IMR-90 (cell line): ENCODE data around the gene FMO5. TPM values are rescaled to one million over a fixed set of nuclear protein-coding genes. Genes with fewer than 3 reads are reported as not detected.

Experiments
- ATAC-seq: fragments of 200-7000 bp; cut with Tn5 transposase; 2 replicates; pipeline ENCODE4 v1.9.1; 2020; ENCODE audit warnings: low read depth, mild to moderate bottlenecking, moderate library complexity
- BruUV-seq: library from RNA; stranded (reverse); fragments of 400-500 nt; replicated peaks from 2 replicates; lab custom pipeline; 2021; lab: Mats Ljungman, UMichigan
- CTCF ChIA-PET: fragments of 300-600 bp; formaldehyde crosslinking; extraction: SDS; loops from one replicate; lab custom pipeline; 2021; ENCODE audit warnings: antibody characterized with exemption; lab: Yijun Ruan, JAX
- POLR2A ChIA-PET: fragments of 300-600 bp; sonication (Branson Sonifier 250); formaldehyde crosslinking; loops from one replicate; lab custom pipeline; 2022; ENCODE audit warnings: antibody characterized with exemption; ENCODE audit not compliant: unreplicated experiment; lab: Charles Lee
- DNase-seq: peaks from one replicate; pipeline ENCODE4 v3.0.0; 2013
- H2AFZ ChIP-seq: replicated peaks from 2 replicates; pipeline ENCODE3; 2013; ENCODE audit warnings: low read length, mild to moderate bottlenecking; ENCODE audit not compliant: poor library complexity
- H2AK5ac ChIP-seq: 2 replicates; pipeline ENCODE4 v1.6.1; 2013; ENCODE audit warnings: low read depth, low read length, inconsistent platforms
- H2AK9ac ChIP-seq: replicated peaks from 2 replicates; pipeline ENCODE3; 2013; ENCODE audit warnings: mild to moderate bottlenecking, low read depth, low read length, moderate library complexity; ENCODE audit not compliant: poor library complexity
- H2BK120ac ChIP-seq: 2 replicates; pipeline ENCODE4 v1.6.1; 2013; ENCODE audit warnings: low read depth, low read length, inconsistent platforms
- H2BK15ac ChIP-seq: 3 replicates; pipeline ENCODE4 v1.6.1; 2013; ENCODE audit warnings: low read depth, low read length, inconsistent platforms
- H2BK20ac ChIP-seq: 2 replicates; pipeline ENCODE4 v1.6.1; 2013; ENCODE audit warnings: low read depth, mild to moderate bottlenecking, inconsistent platforms, low read length, moderate library complexity
- H2BK5ac ChIP-seq: 2 replicates; pipeline ENCODE4 v1.6.1; 2013; ENCODE audit warnings: mild to moderate bottlenecking, low read depth, low read length, inconsistent platforms; ENCODE audit not compliant: poor library complexity, severe bottlenecking
- H3K14ac ChIP-seq: replicated peaks from 2 replicates; pipeline ENCODE4 v1.6.1; 2013; ENCODE audit warnings: low read depth, low read length, inconsistent platforms
- H3K18ac ChIP-seq: 2 replicates; pipeline ENCODE4 v1.6.1; 2013; ENCODE audit warnings: low read depth, low read length, control low read depth
- H3K23ac ChIP-seq: 2 replicates; pipeline ENCODE4 v1.6.1; 2013; ENCODE audit warnings: low read depth, low read length, inconsistent platforms
- H3K27ac ChIP-seq: 2 replicates; pipeline ENCODE4 v1.5.1; 2013; ENCODE audit warnings: mild to moderate bottlenecking, control low read depth, low read length; ENCODE audit not compliant: insufficient read depth
- H3K27me3 ChIP-seq: 2 replicates; pipeline ENCODE4 v1.6.1; 2013; ENCODE audit warnings: low read length; ENCODE audit not compliant: control insufficient read depth, insufficient read depth
- H3K36me3 ChIP-seq: 2 replicates; pipeline ENCODE4 v1.6.1; 2013; ENCODE audit warnings: low read length, mixed read lengths; ENCODE audit not compliant: control insufficient read depth, insufficient read depth
- H3K4ac ChIP-seq: 2 replicates; pipeline ENCODE4 v1.6.1; 2013; ENCODE audit warnings: low read depth, low read length, inconsistent platforms
- H3K4me1 ChIP-seq: 2 replicates; pipeline ENCODE4 v1.6.1; 2013; ENCODE audit warnings: low read length, mixed read lengths; ENCODE audit not compliant: control insufficient read depth, insufficient read depth
- H3K4me2 ChIP-seq: 2 replicates; pipeline ENCODE4 v1.6.1; 2013; ENCODE audit warnings: low read depth, mild to moderate bottlenecking, control low read depth, low read length, moderate library complexity
- H3K4me3 ChIP-seq: 2 replicates; pipeline ENCODE4 v1.5.1; 2013; ENCODE audit warnings: low read depth, mild to moderate bottlenecking, control low read depth, low read length, moderate library complexity; ENCODE audit not compliant: insufficient read depth
- H3K56ac ChIP-seq: 2 replicates; pipeline ENCODE4 v1.6.1; 2013; ENCODE audit warnings: low read length, inconsistent platforms; ENCODE audit not compliant: insufficient read depth; ENCODE audit errors: extremely low read depth
- H3K79me1 ChIP-seq, 2 experiments: 2 replicates each; pipeline ENCODE4 v1.6.1; 2013; ENCODE audit warnings: low read length in 2 of 2, inconsistent platforms in 1 of 2, low read depth in 1 of 2
- H3K9ac ChIP-seq: 2 replicates; pipeline ENCODE4 v1.6.1; 2013; ENCODE audit warnings: low read depth, low read length, control low read depth
- H3K9me1 ChIP-seq: 2 replicates; pipeline ENCODE4 v1.6.1; 2013; ENCODE audit warnings: low read length, inconsistent platforms; ENCODE audit not compliant: insufficient read depth
- H3K9me3 ChIP-seq: 2 replicates; pipeline ENCODE4 v1.6.1; 2013; ENCODE audit warnings: low read length; ENCODE audit not compliant: control insufficient read depth, insufficient read depth
- H4K20me1 ChIP-seq: 2 replicates; pipeline ENCODE4 v1.6.1; 2013; ENCODE audit warnings: low read length, inconsistent platforms; ENCODE audit not compliant: insufficient read depth
- H4K5ac ChIP-seq: 2 replicates; pipeline ENCODE4 v1.6.1; 2013; ENCODE audit warnings: mild to moderate bottlenecking, low read depth, low read length, control low read depth
- H4K8ac ChIP-seq, 2 experiments: 2 replicates each; pipeline ENCODE4 v1.6.1; 2013; ENCODE audit warnings: low read depth in 2 of 2, low read length in 2 of 2, control low read depth in 1 of 2, inconsistent platforms in 1 of 2
- H4K91ac ChIP-seq: 2 replicates; pipeline ENCODE4 v1.6.1; 2013; ENCODE audit warnings: low read depth, low read length, inconsistent platforms; ENCODE audit not compliant: insufficient read depth
- BHLHE40 ChIP-seq: fragments of 150-350 bp; IDR thresholded peaks from 2 replicates; pipeline ENCODE4 v1.6.1; 2016; ENCODE audit warnings: mild to moderate bottlenecking, low read depth, low read length
- CEBPB ChIP-seq: IDR thresholded peaks from 2 replicates; pipeline ENCODE4 v1.6.1; 2012; ENCODE audit warnings: low read depth, low read length, improper control_type of control experiment
- CHD1 ChIP-seq: IDR thresholded peaks from 2 replicates; pipeline ENCODE4 v1.6.1; 2012; ENCODE audit warnings: low read depth, low read length, improper control_type of control experiment
- ELK1 ChIP-seq: fragments of 150-350 bp; IDR thresholded peaks from 2 replicates; pipeline ENCODE4 v1.6.1; 2016; ENCODE audit warnings: low read depth, mild to moderate bottlenecking, low read length, moderate library complexity, borderline replicate concordance
- FOS ChIP-seq: fragments of 150-350 bp; IDR thresholded peaks from 2 replicates; pipeline ENCODE4 v1.6.1; 2016; ENCODE audit warnings: low read depth, low read length
- MAFK ChIP-seq: IDR thresholded peaks from 2 replicates; pipeline ENCODE4 v1.6.1; 2012; ENCODE audit warnings: low read depth, low read length, improper control_type of control experiment
- MAZ ChIP-seq: IDR thresholded peaks from 2 replicates; pipeline ENCODE4 v1.6.1; 2012; ENCODE audit warnings: low read depth, mild to moderate bottlenecking, low read length, improper control_type of control experiment, moderate library complexity, borderline replicate concordance
- MXI1 ChIP-seq: IDR thresholded peaks from 2 replicates; pipeline ENCODE4 v1.6.1; 2012; ENCODE audit warnings: low read depth, mild to moderate bottlenecking, low read length, moderate library complexity, borderline replicate concordance
- NFE2L2 ChIP-seq: fragments of 150-350 bp; IDR thresholded peaks from 2 replicates; pipeline ENCODE4 v1.6.1; 2016; ENCODE audit warnings: low read depth, mild to moderate bottlenecking, low read length
- POLR2A ChIP-seq: IDR thresholded peaks from 2 replicates; pipeline ENCODE4 v1.6.1; 2012; ENCODE audit warnings: mild to moderate bottlenecking, low read depth, low read length
- RAD21 ChIP-seq: IDR thresholded peaks from 2 replicates; pipeline ENCODE4 v1.6.1; 2012; ENCODE audit warnings: low read length, improper control_type of control experiment
- RCOR1 ChIP-seq: IDR thresholded peaks from 2 replicates; pipeline ENCODE4 v1.6.1; 2012; ENCODE audit warnings: mild to moderate bottlenecking, low read length, improper control_type of control experiment; ENCODE audit not compliant: insufficient replicate concordance
- RFX5 ChIP-seq: IDR thresholded peaks from 2 replicates; pipeline ENCODE4 v1.8.0; 2012; ENCODE audit warnings: low read depth, mild to moderate bottlenecking, low read length, moderate library complexity
- SMC3 ChIP-seq: fragments of 150-350 bp; IDR thresholded peaks from 2 replicates; pipeline ENCODE4 v1.6.1; 2016; ENCODE audit warnings: low read depth, mild to moderate bottlenecking, antibody characterized with exemption, low read length, moderate library complexity
- WGBS, 2 experiments: methylation state at CpG; one replicate each; pipeline versions ENCODE4 v1.1.5 to v1.1.7; 2013; ENCODE audit warnings: missing lambda C conversion rate in 2 of 2; ENCODE audit not compliant: insufficient read length in 1 of 2; ENCODE audit errors: extremely low coverage in 2 of 2; 5-methylcytosine and 5-hydroxymethylcytosine counted together
- dilution Hi-C: fragments of 300-500 bp; cut with HindIII; formaldehyde crosslinking; loops from one replicate; pipeline ENCODE4 v1.14.3; 2018; ENCODE audit warnings: low sequenced_read_pairs; ENCODE audit not compliant: unreplicated experiment
- in situ Hi-C: fragments of 300-500 bp; cut with MboI; formaldehyde crosslinking; loops from 3 replicates; pipeline ENCODE4 v1.14.3; 2019; ENCODE audit warnings: low sequenced_read_pairs, inconsistent platforms, mixed read lengths
- intact Hi-C: fragments of 100-400 bp; cut with micrococcal nuclease; formaldehyde crosslinking; loops from 2 replicates; pipeline ENCODE4 v1.10.0; 2022
- polyA plus RNA-seq, 3 experiments: library from polyadenylated mRNA; depleted of rRNA; stranded (reverse); fragments of >200 nt; gene quantifications; 2 replicates each; pipeline ENCODE4 v1.2.3, GENCODE V29; 2012; ENCODE audit warnings: low replicate concordance in 1 of 3
- total RNA-seq: library from RNA; depleted of rRNA; stranded (reverse); fragments of >200 nt; gene quantifications from 2 replicates; pipeline ENCODE4 v1.2.3, GENCODE V29; 2012
- TF ChIP-seq, protein P1 (sequence below): conservative IDR thresholded peaks from 2 replicates; pipeline ENCODE4 v1.5.1; 2012; ENCODE audit warnings: mild to moderate bottlenecking, low read depth, low read length, improper control_type of control experiment
- TF ChIP-seq, protein P2 (sequence below): fragments of 150-350 bp; IDR thresholded peaks from 2 replicates; pipeline ENCODE4 v1.6.1; 2017; ENCODE audit warnings: mild to moderate bottlenecking, antibody characterized with exemption, low read length, low read depth

Gene FMO5
- total and polyA plus RNA-seq, 2 of the 4 experiments (the other 2 are of a cell fraction), result 0.36 to 0.51 TPM

GRCh38 chr1:147210987-147211386 lies 14.2 kb downstream of the FMO5 start:
- no peaks in the 10 kb centered on the region for H3K27me3 ChIP-seq
- H4K20me1 ChIP-seq, result no peaks in the 10 kb centered on the region
- no peak overlapping the region for H3K18ac ChIP-seq
- CTCF ChIA-PET, result no interaction called here
- no peak overlapping the region for H3K23ac ChIP-seq
- no peaks in the 10 kb centered on the region for H3K79me1 ChIP-seq
- H3K9ac ChIP-seq, result no peak overlapping the region
- H2AFZ ChIP-seq, result no peak overlapping the region
- no peak overlapping the region for H2AK5ac ChIP-seq
- no peak overlapping the region for H4K5ac ChIP-seq
- TF ChIP-seq, protein P1, sequence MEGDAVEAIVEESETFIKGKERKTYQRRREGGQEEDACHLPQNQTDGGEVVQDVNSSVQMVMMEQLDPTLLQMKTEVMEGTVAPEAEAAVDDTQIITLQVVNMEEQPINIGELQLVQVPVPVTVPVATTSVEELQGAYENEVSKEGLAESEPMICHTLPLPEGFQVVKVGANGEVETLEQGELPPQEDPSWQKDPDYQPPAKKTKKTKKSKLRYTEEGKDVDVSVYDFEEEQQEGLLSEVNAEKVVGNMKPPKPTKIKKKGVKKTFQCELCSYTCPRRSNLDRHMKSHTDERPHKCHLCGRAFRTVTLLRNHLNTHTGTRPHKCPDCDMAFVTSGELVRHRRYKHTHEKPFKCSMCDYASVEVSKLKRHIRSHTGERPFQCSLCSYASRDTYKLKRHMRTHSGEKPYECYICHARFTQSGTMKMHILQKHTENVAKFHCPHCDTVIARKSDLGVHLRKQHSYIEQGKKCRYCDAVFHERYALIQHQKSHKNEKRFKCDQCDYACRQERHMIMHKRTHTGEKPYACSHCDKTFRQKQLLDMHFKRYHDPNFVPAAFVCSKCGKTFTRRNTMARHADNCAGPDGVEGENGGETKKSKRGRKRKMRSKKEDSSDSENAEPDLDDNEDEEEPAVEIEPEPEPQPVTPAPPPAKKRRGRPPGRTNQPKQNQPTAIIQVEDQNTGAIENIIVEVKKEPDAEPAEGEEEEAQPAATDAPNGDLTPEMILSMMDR, result no peak
- TF ChIP-seq POLR2A, result no peak
- TF ChIP-seq CHD1, result no peak
- TF ChIP-seq SMC3, result no peak
- no peak for TF ChIP-seq RFX5
- no peak for TF ChIP-seq MXI1
- TF ChIP-seq, protein P2, sequence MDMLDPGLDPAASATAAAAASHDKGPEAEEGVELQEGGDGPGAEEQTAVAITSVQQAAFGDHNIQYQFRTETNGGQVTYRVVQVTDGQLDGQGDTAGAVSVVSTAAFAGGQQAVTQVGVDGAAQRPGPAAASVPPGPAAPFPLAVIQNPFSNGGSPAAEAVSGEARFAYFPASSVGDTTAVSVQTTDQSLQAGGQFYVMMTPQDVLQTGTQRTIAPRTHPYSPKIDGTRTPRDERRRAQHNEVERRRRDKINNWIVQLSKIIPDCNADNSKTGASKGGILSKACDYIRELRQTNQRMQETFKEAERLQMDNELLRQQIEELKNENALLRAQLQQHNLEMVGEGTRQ, result no peak
- TF ChIP-seq MAFK, result no peak
- TF ChIP-seq CEBPB, result no peak
- TF ChIP-seq FOS, result no peak
- no peak for TF ChIP-seq BHLHE40
- no peak for TF ChIP-seq RAD21
- no peak for TF ChIP-seq ELK1
- no peak for TF ChIP-seq NFE2L2
- no peak for TF ChIP-seq MAZ
- TF ChIP-seq RCOR1, result no peak
- H3K14ac ChIP-seq, result no peak overlapping the region; the same call in 1 of the 2 replicates
- H2BK120ac ChIP-seq, result no peak overlapping the region
- WGBS, 2 experiments, result no CpG with 5 or more reads among the region's 2 CpGs
- no peak overlapping the region for H2AK9ac ChIP-seq
- ATAC-seq (no peak), DNase-seq (no peak)
- in situ Hi-C loops (no loop called here), dilution Hi-C loops (no loop called here), intact Hi-C loops (no loop called here)
- H3K36me3 ChIP-seq, result no peaks in the 10 kb centered on the region
- no TSS peak for BruUV-seq
- H3K4ac ChIP-seq, result no peak overlapping the region
- no peak overlapping the region for H4K8ac ChIP-seq
- no peak overlapping the region for H3K27ac ChIP-seq
- H3K9me3 ChIP-seq, result no peaks in the 10 kb centered on the region
- H3K4me1 ChIP-seq, result no peaks in the 10 kb centered on the region
- no peak overlapping the region for H2BK20ac ChIP-seq
- POLR2A ChIA-PET, result no interaction called here
- no peaks in the 10 kb centered on the region; the same call in 1 of the 2 replicates for H3K9me1 ChIP-seq
- H2BK15ac ChIP-seq, result no peak overlapping the region
- no peak overlapping the region for H4K91ac ChIP-seq
- no peak overlapping the region for H3K56ac ChIP-seq
- H3K4me2 ChIP-seq, result no peak overlapping the region
- no peak overlapping the region for H2BK5ac ChIP-seq
- H3K4me3 ChIP-seq, result no peak overlapping the region
